ENCODE measurements around the gene FAM227B.
"Not testable (repeated sequence)": the region's sequence is repeated elsewhere in the genome, so short reads cannot be mapped to it uniquely, and the experiment has no call there.

The FAM227B gene, protein sequence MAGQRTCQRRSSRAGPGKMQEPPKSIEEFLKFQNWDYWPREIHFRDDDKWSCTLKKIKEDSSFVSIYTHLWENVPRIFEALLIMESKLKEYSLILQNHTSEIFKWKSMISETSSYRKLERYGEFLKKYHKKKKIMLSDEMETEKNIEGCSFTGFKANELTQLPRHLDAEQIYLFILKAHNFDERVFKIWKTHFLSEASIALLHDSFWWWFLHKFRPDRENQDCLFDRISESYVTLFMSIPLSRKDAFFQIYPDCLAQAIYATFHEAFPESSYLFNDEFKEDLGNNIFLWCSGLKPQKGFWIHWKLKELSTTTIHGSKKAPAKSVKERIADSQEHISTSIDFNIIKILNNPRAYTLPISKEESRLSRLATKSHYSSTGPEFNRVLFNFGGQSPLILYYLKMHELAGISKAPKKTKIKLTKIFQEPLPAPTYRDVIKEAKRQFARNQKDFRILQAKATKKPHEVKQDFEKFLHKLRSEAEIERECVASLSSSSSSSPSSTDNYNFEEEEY

DNA sequence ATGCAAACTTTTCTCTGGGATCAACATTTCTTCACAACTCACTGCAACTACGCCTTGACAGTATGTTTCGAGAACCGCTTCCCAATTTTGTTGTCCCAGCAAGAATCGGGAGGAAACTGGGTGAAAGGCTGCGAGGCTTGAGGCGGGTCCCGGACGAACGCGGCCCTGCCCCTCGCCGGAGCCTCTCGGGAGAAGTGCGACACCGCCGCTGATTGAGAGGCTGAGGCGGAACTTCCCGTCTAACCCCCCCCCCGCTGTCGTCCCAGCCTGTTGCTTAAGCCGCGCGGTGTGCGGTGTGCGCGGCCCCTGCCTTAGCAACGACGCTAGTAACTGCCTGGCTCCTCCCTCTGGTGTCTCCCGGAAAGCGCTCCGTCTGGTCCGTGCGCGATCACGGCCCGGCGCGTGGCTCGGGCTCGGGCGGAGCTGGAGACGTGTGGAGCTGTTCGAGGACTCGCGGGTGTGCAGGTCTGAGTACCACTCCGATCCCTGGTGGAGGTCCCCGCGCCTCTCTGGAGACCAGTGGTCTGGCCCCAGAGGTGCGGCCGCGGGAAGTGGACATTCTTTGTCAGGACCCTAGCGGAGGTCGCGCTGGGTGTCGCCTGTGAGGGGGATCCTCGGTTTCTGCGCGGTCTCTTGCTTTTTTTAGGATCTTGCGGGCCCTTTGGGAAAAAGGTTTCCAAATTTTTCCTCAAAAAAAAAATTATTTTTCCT lies at the start of gene FAM227B, which contains the start of gene DTWD1:
FAM227B (minus strand) TSS at position 161 of the 711 bp plus-strand sequence. CDS start 5,647 bp downstream, outside the sequence.
DTWD1 (plus strand) TSS at position 391 of the 711 bp plus-strand sequence. CDS start 4,120 bp downstream, outside the sequence.
- DNase-seq (ENCODE audit: extremely low spot score, insufficient read length, low read depth) (peak; percentile 83), FAIRE-seq (peak; percentile 96)

DNA sequence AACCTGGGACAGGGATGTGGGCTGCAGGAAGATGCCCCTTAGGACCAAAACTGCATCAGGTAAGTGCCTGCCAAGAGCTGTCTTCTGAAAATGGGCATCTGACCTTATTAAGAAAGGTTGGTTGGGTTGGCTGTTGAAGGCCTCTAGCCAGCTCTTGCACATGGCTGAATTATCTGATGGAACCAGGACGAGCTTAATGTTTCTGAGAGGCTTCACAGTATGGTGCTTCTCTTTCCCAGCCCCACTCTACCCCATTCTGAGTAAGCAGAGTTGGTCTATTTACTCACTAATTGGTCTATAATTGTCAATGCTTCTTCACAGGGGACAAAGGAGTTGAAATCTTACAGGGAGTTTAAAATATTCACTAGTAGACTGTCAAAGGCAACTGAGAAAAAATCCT lies 48.7 kb upstream of the FAM227B start:
- DNase-seq (ENCODE audit: extremely low spot score, insufficient read length, low read depth) (no peak), FAIRE-seq (no peak)

DNA sequence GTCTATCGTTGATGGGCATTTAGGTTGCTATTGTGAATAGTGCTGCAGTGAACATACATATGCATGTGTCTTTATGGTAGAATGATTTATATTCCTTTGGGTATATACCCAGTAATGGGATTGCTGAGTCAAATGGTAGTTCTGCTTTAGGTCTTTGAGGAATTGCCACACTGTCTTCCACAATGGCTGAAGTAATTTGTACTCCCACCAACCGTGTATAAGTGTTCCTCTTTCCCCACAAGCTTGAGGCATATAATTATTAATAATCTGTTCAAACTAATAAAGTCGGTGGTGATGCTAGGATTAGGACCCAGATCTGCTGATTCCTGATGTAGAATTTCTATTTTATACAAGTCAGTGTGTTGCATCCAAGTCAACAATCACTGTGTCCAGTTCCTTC lies 45.9 kb upstream of the FAM227B start:
- not testable (repeated sequence) for DNase-seq (ENCODE audit: extremely low spot score, insufficient read length, low read depth); FAIRE-seq

DNA sequence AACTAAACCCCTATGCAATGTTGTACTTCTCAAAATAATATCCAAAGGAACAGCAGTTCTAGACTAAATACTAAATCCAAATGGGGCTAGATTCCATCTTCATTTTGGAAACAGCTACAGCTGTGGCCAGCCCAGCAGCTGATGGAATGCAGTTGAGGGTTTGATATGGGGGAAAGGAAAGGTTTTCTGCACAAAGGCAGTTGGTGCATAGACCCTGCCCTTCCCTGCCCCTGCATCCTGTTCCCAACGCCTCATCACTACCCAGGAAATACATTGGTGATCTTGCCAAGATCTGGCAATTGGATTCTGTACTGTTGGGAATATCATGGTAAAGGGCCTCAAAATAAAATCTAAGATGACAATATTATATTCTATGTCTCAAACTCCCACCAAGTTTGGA lies 44.1 kb upstream of the FAM227B start:
- DNase-seq (ENCODE audit: extremely low spot score, insufficient read length, low read depth) (no peak), FAIRE-seq (no peak)

DNA sequence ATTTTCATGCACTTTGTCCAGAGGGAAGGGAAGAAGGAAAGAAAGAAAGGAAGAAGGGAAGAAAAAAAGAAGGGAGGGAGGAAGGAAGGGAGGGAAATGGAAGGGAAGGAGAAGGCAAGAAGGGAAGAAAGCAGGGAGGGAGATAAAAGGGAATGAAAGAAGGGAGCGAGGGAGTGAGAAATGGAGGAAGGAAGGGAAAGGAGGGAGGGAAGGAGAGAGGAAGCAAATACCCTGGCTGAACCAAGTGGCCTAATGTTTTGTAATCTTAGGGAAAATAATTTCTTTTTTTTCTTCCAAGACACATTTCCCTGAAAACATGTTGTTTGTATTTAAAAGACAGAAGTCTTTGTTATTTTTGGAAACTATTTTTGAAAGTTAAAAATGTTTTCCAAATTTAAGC lies 36.1 kb upstream of the FAM227B start:
- FAIRE-seq = no peak
- no peak for DNase-seq (ENCODE audit: extremely low spot score, insufficient read length, low read depth)

DNA sequence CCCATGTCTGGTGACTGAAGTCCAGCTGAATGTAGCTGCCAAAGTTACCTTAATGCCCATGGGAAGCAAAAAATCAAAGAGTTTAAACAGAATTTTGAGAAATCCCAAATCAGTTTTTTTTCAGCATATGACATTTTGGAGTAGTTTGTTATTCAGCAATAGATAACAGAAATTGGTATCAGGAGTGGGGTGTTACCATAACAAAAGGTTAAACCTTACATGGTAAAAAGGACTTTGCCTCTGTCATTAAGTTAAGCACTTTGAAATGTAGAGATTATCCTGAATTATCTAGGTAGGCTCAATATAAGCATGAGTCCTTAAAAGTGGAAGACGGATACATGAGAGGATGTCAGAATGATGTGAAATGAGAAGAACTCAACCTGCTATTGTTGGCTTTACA lies 32.3 kb upstream of the FAM227B start:
- DNase-seq (ENCODE audit: extremely low spot score, insufficient read length, low read depth) = no peak
- no peak for FAIRE-seq

DNA sequence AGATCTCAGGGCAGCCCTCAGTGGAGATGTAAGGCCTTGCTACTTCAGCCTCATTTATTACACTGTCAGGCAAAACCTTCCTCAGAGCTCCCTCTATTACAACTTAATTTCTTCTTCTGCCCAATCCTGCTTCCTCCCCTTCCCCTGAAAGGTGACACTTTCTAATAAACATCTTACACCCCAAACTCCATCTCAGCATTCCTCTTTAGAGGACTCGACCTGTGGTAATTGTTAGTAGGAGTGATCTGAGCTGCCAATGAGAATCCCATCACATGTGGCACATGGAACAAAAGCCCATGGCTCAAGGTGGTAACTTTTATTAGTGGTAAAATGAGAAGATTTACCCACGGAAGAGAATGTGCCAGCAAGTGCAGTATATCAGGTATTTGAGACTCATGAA lies 30.1 kb upstream of the FAM227B start:
- FAIRE-seq = no peak
- no peak for DNase-seq (ENCODE audit: extremely low spot score, insufficient read length, low read depth)

DNA sequence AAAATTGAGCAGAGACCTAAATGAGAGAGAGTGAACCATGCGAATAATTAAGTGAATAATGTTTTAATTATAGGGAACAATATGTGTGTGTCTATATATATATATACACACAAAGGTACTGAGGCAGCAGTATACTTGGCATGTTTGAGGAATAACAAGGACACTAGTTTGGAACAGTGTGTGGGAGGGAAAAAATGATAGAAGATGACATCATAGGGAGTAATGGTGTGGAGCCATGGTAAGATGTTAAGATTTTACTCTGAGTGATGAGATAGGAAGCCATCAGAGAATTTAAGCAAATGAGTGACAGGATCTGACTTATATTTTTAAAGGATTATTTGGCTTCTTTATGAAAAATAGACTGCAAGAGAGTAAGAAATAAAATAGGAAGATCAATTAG lies 29.4 kb upstream of the FAM227B start:
- FAIRE-seq = no peak
- DNase-seq (ENCODE audit: extremely low spot score, insufficient read length, low read depth) = no peak

DNA sequence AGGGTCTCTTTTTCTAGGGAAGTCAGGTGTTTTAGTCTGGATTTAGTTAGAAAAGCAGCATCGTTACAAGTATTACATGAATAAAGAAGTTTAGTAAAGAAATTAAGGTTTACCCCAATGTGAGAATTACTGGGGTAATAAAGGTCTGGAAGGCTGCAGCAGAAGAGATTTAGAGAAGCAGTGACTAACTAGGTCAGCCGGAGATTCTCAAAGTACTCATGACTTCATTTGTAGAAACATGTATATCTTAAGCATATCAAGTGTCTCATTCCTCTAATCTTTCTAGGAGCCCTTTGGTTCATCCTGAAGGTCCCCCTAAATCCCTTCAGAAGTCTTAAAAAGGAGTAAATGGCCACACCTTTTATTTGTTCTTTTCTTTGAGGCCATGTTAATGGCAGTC lies 26.3 kb upstream of the FAM227B start:
- no peak for FAIRE-seq
- DNase-seq (ENCODE audit: extremely low spot score, insufficient read length, low read depth) = no peak

DNA sequence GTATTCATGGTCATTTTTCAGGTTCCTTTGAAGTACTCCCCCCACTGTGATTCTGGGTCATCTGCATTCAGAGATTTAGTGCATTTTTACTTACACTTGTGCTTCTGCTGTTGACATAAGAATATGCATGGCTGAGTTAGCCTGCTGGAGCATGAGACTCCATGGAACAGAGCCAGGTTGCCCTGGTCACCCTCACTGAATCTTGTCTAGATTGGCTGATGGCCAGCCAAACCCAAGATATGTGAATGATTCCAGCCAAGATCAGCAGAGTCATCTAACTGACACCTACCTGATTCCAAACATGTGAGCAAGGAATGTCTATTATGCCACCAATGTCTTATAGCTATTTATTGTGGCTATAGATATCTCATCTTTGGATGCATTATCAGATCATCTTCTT lies 25.3 kb upstream of the FAM227B start:
- FAIRE-seq = no peak
- DNase-seq (ENCODE audit: extremely low spot score, insufficient read length, low read depth) = no peak

DNA sequence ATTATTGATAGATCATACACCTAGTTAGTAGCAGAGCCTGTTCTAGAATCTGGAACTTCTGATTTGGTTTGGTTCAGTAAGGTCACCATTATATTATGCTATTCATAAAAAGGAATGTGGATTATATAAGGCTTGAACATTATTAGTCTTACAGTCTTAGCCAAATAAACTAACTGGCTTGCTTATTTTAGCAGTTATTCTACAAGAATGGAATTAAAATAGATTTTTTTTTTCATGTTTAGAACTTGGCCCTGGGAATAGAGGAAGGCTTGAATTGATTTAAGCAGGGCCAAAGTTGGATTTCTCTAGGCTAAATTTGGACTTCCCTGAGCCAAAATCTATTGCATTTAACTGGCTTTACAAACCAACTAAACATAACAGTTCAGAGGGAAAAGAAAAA lies 24.7 kb upstream of the FAM227B start:
- DNase-seq (ENCODE audit: extremely low spot score, insufficient read length, low read depth) = no peak
- no peak for FAIRE-seq

DNA sequence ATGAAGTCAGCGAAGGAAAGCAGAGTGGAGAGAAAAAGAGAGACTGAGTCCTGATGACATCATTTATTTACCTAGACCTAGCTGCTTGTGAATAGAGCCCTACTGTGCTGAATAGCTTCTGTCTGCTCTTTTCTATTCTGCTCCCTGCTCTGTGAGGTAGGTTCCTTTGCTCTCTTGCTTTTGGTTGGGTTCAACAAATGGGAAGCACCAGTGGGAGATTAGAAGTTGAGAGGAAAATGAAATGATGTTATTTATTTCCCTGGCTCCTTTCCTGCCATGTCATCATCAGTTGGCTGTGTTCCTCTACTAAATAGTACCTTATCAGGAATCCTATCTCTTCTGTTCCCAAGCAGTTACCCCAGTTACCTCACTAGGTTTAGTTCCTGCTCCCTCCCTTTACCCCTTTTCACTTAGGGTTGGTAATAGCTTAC lies 23.8 kb upstream of the FAM227B start:
- DNase-seq (ENCODE audit: extremely low spot score, insufficient read length, low read depth) = no peak
- no peak for FAIRE-seq

DNA sequence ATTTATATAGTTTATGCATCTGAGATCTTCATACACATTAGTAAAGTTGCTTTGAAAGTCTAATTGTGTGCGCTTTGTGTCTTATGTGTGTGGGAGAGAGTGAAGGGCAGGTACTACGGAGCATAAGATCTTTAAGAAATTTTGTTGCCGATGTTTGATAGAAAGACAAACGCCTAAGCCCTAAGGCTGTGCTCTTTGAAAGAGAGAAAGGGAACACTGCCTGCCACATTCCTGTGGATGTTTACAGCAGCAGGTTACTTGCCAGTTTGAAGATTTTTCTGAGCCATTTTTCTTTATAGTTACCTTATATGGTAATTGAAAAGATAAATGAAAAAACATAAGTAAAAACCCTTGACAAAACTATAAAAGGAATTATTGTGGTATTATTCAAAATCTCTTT lies 17.2 kb upstream of the FAM227B start:
- DNase-seq (ENCODE audit: extremely low spot score, insufficient read length, low read depth) (no peak), FAIRE-seq (no peak)

DNA sequence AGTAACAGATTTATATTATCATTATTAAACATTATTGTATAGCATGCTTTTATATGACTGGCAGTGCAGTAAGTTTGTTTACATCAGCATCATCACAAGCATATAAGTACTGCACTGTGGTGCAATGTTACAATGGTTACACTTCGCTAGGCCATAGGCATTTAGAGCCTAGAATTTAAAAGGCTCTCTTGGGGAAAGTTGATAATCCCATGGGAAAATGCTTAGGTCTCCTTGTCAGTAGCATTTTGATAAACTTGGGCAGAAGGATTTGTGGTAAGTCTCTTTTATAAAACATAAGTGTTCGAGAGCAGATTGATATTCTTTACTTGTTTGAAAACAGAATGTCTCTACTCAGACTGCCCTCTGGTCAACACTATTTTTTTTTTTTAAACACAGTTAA lies 7.8 kb upstream of the FAM227B start:
- FAIRE-seq (no peak), DNase-seq (ENCODE audit: extremely low spot score, insufficient read length, low read depth) (no peak)

DNA sequence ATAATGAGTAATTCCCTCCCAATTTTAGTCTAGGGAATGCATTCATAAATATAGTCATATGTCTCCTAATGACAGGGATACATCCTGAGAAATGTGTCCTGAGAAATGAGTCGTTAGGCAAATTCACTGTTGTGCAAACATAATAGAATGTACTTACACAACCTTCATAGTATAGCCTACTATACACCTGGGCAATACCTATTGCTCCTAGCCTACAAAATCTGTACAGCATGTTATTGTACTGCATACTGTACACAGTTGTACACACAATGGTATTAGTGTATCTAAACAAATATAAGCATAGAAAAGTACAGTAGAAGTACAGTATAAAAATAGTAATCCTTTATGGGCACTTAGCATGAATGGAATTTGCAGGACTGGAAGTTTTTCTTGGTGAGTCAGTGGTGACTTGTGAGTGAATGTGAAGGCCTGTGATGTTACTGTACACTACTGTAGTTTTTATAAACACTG lies 6.8 kb upstream of the FAM227B start:
- FAIRE-seq (no peak), DNase-seq (ENCODE audit: extremely low spot score, insufficient read length, low read depth) (no peak)

DNA sequence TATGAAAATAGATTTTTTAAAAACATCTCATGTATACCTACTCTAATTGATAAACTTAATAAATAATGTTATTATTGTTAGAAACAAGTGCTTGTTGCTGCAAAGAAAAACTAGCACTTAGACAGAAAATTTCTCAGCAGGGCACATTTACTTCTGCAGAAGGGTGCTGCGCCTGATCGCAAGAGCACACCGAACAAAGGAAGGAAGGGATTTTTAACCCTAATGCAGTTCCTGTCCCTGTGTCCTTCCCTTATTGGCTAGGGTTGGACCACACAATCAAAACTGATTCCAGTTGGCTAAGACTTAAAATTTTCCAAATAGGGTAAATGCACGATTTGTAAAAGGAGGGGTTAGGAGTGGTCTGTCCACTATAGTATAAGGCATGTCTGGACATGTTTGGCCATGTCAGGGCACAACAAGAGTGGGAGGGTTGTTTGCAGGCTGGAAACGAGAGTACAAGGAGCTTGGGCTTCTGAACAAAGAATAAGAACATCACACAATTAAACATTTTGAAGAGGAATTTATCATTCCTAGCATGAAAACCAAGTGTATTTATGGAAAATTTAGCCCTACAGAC lies 4.9 kb upstream of the FAM227B start:
- no peak for FAIRE-seq
- no peak for DNase-seq (ENCODE audit: extremely low spot score, insufficient read length, low read depth)

DNA sequence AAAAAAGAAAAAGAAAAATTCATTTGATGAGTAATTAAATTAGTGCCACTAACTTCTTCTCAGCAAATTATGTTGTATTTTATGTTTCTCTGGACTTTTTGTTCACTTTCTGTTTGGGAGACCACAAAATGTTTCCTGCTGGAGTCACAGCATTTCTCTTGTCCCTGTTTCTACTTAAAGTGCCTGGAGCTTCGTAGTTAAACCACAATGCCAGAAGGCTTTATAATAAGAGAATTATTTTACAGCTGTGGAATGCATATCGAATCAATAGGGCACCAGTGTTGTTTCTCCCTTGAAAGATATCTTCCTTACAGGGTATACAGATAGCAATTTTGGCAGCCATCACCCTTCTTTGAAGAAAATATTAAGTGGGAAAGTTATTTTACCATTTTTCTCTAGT lies 3.4 kb upstream of the FAM227B start:
- no peak for DNase-seq (ENCODE audit: extremely low spot score, insufficient read length, low read depth)

DNA sequence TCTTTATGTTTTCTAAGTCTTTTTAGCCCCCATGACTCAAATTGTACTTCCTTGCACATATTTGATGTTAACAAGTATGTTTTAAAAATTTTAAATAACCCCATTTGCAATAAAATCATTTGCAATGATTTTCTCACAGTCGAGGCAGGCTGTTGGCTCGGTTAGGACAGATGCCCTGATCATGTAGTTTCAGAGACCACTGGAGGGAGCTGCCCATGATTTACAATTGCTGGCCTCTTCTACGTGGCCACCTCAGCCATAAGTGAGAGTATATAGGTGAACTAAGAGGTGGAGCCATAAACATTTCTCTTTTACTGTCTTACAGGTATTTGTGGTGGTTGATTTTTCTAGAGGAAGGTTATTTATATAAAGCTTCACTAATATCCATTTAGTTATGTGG lies 1.9 kb upstream of the FAM227B start:
- no peak for DNase-seq (ENCODE audit: extremely low spot score, insufficient read length, low read depth)
- no peak for FAIRE-seq

More for the DNA sequence above, 3.4 kb upstream of the FAM227B start:
- no peak for FAIRE-seq

DNA sequence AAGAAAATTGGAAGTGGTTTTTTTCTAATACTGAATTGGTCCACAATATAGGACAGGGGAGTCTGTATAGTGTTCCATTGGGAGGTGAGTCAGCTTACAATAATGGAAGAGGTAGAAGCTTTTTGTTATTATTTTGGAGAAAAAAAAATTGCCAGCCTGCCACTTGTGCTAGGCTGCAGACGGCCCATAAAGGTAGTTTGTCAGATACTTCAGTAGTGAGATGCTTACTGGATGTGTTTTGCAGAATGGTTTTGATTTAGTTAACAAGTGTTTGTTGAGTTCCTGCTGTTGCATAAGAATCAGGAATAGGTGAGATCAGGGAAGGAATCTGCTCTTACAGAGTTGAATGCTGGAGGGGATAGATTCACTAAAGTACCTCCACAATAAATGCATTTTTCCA lies 1.3 kb upstream of the FAM227B start:
- DNase-seq (ENCODE audit: extremely low spot score, insufficient read length, low read depth) (no peak), FAIRE-seq (no peak)

DNA sequence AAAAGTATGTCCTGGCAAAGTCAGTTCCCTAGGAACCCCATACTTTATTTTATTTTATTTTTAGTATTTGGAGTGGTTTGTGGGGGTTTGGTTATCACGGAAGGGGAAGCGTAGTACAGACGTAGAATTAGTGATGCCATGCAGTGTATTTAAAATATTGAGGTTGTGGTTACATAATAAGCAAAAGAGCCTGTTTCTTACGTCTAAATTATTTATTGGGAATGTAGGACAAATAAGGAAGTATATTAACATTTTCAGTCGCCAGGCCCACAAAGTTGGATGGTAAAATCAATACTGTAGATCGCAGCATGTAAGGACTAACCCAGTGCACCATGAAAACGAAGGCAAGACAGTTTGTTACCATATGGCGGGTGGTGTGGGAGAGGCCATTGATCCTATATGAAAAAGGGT lies 788 bp upstream of the FAM227B start:
- DNase-seq (ENCODE audit: extremely low spot score, insufficient read length, low read depth) = no peak
- no peak for FAIRE-seq

DNA sequence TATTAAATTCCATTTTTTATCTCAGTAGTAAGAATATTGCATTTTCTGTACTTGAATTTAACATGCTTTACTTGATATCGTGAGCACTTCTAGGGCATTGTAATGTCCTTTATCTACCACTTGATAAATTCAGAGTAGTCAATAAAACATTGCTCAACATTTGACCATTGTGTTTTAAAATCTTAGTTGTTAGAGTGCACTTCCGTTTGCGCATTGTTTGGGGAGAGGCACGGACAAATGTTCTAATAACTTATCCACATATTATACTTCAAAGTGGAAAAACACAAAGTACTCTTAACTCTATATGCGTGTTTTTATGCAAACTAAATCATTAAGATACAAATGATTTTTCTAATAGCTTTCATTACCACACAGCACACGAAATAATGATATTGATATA lies 419 bp downstream of the FAM227B start:
- FAIRE-seq = no peak
- no peak for DNase-seq (ENCODE audit: extremely low spot score, insufficient read length, low read depth)

Data from GM18507 (cell line).